Cardiac muscle cell (in vitro differentiated cells and primary cell): ENCODE measurements around the gene SERPINB5. TPM values are rescaled to one million over a fixed set of nuclear protein-coding genes. Genes with fewer than 3 reads are reported as not detected.

ENCODE experiments used
- DNase-seq, 2 donors: peaks; one replicate each; pipeline versions ENCODE4 v3.0.0 to v3.0.0-alpha.2; 2010 to 2017; ENCODE audit warnings: low read depth in 1 of 2, low spot score in 1 of 2
- H3K27ac ChIP-seq: fragments of 200-600 bp; sonication (generic); 2 replicates; pipeline ENCODE4 v1.5.1; 2016
- H3K27me3 ChIP-seq: fragments of 200-600 bp; sonication (generic); 2 replicates; pipeline ENCODE4 v1.6.0; 2016; ENCODE audit warnings: control low read depth
- H3K36me3 ChIP-seq: fragments of 200-600 bp; sonication (generic); 2 replicates; pipeline ENCODE4 v1.5.1; 2016; ENCODE audit warnings: control low read depth
- H3K4me1 ChIP-seq: fragments of 200-600 bp; sonication (generic); 2 replicates; pipeline ENCODE4 v1.8.1; 2017; ENCODE audit warnings: low read depth, mild to moderate bottlenecking, mixed run types
- H3K4me3 ChIP-seq: fragments of 200-600 bp; sonication (generic); 2 replicates; pipeline ENCODE4 v1.5.1; 2016; ENCODE audit warnings: mild to moderate bottlenecking
- H3K9me3 ChIP-seq: fragments of 200-600 bp; sonication (generic); 2 replicates; pipeline ENCODE4 v1.5.1; 2017; ENCODE audit warnings: low read depth, mild to moderate bottlenecking, control low read depth
- polyA plus RNA-seq: library from polyadenylated mRNA; unstranded; fragments of >200 nt; fragmentation: Nextera tagmentation; extraction: Ambion mirVana; gene quantifications from 2 replicates; pipeline ENCODE4 v1.2.1, GENCODE V29; 2016
- total RNA-seq: library from RNA; depleted of rRNA; stranded (reverse); fragments of >200 nt; gene quantifications from 2 replicates; pipeline ENCODE4 v1.2.3, GENCODE V29; 2016
- TF ChIP-seq, protein P1 (sequence below): IDR thresholded peaks from 2 replicates; pipeline ENCODE4 v1.5.1; 2012; ENCODE audit warnings: low read depth, mild to moderate bottlenecking, low read length

Gene SERPINB5
- total and polyA plus RNA-seq, 2 experiments from 2014 or later, result not detected

GRCh38 chr18:63523660-63524059 is 46.9 kb downstream of the SERPINB5 start:
- TF ChIP-seq, protein P1, sequence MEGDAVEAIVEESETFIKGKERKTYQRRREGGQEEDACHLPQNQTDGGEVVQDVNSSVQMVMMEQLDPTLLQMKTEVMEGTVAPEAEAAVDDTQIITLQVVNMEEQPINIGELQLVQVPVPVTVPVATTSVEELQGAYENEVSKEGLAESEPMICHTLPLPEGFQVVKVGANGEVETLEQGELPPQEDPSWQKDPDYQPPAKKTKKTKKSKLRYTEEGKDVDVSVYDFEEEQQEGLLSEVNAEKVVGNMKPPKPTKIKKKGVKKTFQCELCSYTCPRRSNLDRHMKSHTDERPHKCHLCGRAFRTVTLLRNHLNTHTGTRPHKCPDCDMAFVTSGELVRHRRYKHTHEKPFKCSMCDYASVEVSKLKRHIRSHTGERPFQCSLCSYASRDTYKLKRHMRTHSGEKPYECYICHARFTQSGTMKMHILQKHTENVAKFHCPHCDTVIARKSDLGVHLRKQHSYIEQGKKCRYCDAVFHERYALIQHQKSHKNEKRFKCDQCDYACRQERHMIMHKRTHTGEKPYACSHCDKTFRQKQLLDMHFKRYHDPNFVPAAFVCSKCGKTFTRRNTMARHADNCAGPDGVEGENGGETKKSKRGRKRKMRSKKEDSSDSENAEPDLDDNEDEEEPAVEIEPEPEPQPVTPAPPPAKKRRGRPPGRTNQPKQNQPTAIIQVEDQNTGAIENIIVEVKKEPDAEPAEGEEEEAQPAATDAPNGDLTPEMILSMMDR, result no peak
- no peaks in the 10 kb centered on the region for H3K9me3 ChIP-seq
- no peaks in the 10 kb centered on the region for H3K4me1 ChIP-seq
- H3K27me3 ChIP-seq, result no peaks in the 10 kb centered on the region
- no peaks in the 10 kb centered on the region for H3K36me3 ChIP-seq
- peak in 1 of 2 donors; percentile 4 for DNase-seq
- H3K27ac ChIP-seq, result no peak overlapping the region
- H3K4me3 ChIP-seq, result no peak overlapping the region

DNA sequence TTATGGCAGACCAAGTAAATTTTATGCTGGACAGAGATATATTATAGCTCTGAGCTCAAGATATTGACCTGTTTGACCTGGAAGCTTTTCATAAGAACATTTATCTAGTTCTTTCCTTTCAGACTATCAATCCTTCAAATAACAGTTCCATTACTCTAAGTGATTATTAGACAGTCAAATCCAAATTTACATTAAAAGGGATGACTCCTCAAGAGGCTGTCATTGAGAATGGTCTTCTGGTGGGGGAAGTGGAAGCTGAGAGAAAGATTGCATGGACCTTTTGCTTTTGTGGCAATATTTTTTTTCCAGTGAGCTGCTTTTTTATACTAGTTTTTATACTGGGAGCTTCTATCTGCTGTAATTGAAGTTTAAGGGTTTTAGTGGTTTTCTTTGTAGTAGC is 50.5 kb downstream of the SERPINB5 start:
- TF ChIP-seq, protein P1, result no peak
- no peak for DNase-seq
- H3K27ac ChIP-seq, result no peak overlapping the region
- H3K36me3 ChIP-seq, result no peaks in the 10 kb centered on the region
- H3K27me3 ChIP-seq, result no peaks in the 10 kb centered on the region
- no peaks in the 10 kb centered on the region for H3K9me3 ChIP-seq
- H3K4me3 ChIP-seq, result no peak overlapping the region
- H3K4me1 ChIP-seq, result no peaks in the 10 kb centered on the region

DNA sequence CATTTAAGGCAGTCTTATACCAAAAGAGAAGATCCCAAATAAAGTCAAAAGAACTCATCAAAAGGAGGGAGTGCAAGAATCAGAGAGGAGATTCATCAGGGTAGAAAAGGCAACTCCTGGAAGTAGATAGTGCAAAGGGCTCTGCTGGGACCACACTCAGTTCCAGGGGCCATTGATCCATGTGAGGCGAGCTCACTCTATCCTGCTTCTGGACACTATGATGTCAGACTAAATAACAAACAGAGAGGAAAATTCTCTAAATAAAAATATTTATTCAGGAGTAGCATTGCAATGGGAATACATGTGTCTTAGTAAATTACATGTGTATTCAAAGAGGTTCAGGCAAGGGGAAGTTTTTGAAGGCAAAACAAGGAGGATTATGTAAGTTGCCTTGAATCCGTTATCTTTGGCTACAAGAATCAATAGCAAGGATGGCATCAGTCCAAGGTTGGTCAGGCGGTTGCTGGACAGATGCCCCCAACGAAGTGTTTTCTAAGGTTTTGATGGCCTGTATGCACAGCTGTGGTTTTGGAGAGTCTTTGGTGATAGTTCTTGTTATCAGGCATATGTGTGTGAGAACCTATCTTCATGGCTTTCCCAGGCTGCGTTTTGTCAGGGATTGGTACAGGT is 52.2 kb downstream of the SERPINB5 start:
- no peaks in the 10 kb centered on the region for H3K27me3 ChIP-seq
- no peak overlapping the region for H3K27ac ChIP-seq
- TF ChIP-seq, protein P1, result no peak
- H3K9me3 ChIP-seq, result no peaks in the 10 kb centered on the region
- DNase-seq, result no peak
- no peaks in the 10 kb centered on the region for H3K36me3 ChIP-seq
- no peak overlapping the region for H3K4me3 ChIP-seq
- no peaks in the 10 kb centered on the region for H3K4me1 ChIP-seq

- Histone ChIP-seq H3K27ac (no peak overlapping the region), H3K4me1 (no peaks in the 10 kb centered on the region), H3K9me3 (no peaks in the 10 kb centered on the region), H3K4me3 (no peak overlapping the region), H3K36me3 (no peaks in the 10 kb centered on the region), H3K27me3 (no peaks in the 10 kb centered on the region)
- DNase-seq, result no peak
- TF ChIP-seq, protein P1, result no peak
These were observed 55.7 kb downstream of the SERPINB5 start for GRCh38 chr18:63532471-63532870.

DNA sequence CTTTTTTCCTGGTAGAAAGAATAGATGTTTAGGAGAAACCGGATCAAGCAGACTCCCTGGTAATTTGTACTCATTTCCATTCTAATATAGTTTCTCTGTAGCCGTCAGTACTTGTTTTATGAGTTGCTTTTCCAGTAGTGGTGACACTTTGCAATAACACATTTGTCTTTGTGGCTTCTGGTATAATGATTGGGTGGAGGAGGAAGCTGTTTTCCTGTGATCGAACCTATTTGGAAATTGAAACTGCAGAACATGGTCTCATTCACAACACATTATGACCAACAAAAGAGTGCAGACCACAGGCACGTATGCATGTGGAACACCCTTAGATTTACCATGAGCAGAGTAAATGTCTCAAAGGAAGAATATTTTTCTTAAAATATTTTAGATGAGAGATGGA is 57.9 kb downstream of the SERPINB5 start:
- Histone ChIP-seq H3K9me3 (no peaks in the 10 kb centered on the region), H3K27ac (no peak overlapping the region), H3K36me3 (no peaks in the 10 kb centered on the region), H3K27me3 (no peaks in the 10 kb centered on the region), H3K4me3 (no peak overlapping the region), H3K4me1 (no peaks in the 10 kb centered on the region)
- TF ChIP-seq, protein P1, result no peak
- DNase-seq, result no peak
